A673 (cell line): Measurements from ENCODE around the gene NAT14.

ENCODE experiments used
- CTCF ChIP-seq: fragments of 300-800, 200-600 bp; sonication (generic); conservative IDR thresholded peaks from 2 replicates; pipeline ENCODE4 v1.5.1; 2017; ENCODE audit warnings: low read depth, mild to moderate bottlenecking, antibody characterized with exemption, low read length, moderate library complexity, mixed read lengths
- EZH2 ChIP-seq: fragments of 200-600 bp; sonication (generic); IDR thresholded peaks from 2 replicates; pipeline ENCODE4 v1.6.1; 2017; ENCODE audit warnings: borderline replicate concordance, low read depth, mild to moderate bottlenecking, mixed read lengths, antibody characterized with exemption, low read length; ENCODE audit not compliant: poor library complexity, severe bottlenecking

- TF ChIP-seq CTCF (no peak), EZH2 (no peak)
Measured at GRCh38 chr19:55485439-55486011, 537 bp downstream of the NAT14 start.
